Spleen (tissue), 11 donors: ENCODE measurements around the gene C5orf52. TPM values are rescaled to one million over a fixed set of nuclear protein-coding genes. Genes with fewer than 3 reads are reported as not detected.
"Not testable (repeated sequence)": the region's sequence is repeated elsewhere in the genome, so short reads cannot be mapped to it uniquely, and the experiment has no call there.

Experiments used
- DNase-seq: peaks from one replicate; pipeline ENCODE4 v3.0.0-alpha.2; 2020
- H3K27ac ChIP-seq, 8 donors: fragments of 200-600 bp; sonication (generic) in 7 of 8; 1 replicate in 4 of 8; 2 replicates in 4 of 8; pipeline versions ENCODE4 v1.5.0 to v1.8.0; 2016 to 2021; ENCODE audit warnings: inconsistent platforms in 4 of 8, mild to moderate bottlenecking in 4 of 8, moderate library complexity in 1 of 8
- H3K27me3 ChIP-seq, 7 donors: fragments of 200-600 bp; sonication (generic) in 6 of 7; replicated peaks in 1 of 7; 1 replicate in 4 of 7; 2 replicates in 3 of 7; pipeline versions ENCODE4 v1.5.0 to v1.8.0; 2016 to 2021; ENCODE audit warnings: inconsistent platforms in 3 of 7, mild to moderate bottlenecking in 1 of 7
- H3K36me3 ChIP-seq, 6 donors: fragments of 200-600 bp; sonication (generic) in 5 of 6; 1 replicate in 4 of 6; 2 replicates in 2 of 6; pipeline versions ENCODE4 v1.5.0 to v1.8.0; 2016 to 2021; ENCODE audit warnings: inconsistent platforms in 2 of 6
- H3K4me1 ChIP-seq, 6 donors: fragments of 200-600 bp; sonication (generic) in 5 of 6; 1 replicate in 3 of 6; 2 replicates in 3 of 6; pipeline versions ENCODE4 v1.5.0 to v1.8.0; 2016 to 2021; ENCODE audit warnings: inconsistent platforms in 3 of 6
- H3K4me3 ChIP-seq, 8 donors: fragments of 200-600 bp; sonication (generic) in 7 of 8; 1 replicate in 4 of 8; 2 replicates in 4 of 8; pipeline versions ENCODE4 v1.5.0 to v1.8.0; 2016 to 2021; ENCODE audit warnings: inconsistent platforms in 4 of 8, mild to moderate bottlenecking in 4 of 8, moderate library complexity in 2 of 8
- H3K9me3 ChIP-seq, 8 donors: fragments of 200-600 bp; sonication (generic) in 7 of 8; 1 replicate in 4 of 8; 2 replicates in 4 of 8; pipeline versions ENCODE4 v1.5.0 to v1.8.0; 2016 to 2021; ENCODE audit warnings: inconsistent platforms in 4 of 8
- CTCF ChIP-seq, 11 experiments: fragments of 200-600 bp in 7 of 11; fragments of 450-650 bp in 4 of 11; sonication (generic) in 4 of 11; IDR thresholded peaks in 8 of 11; conservative IDR thresholded peaks in 3 of 11; 1 replicate in 7 of 11; 2 replicates in 4 of 11; pipeline versions ENCODE4 v1.4.0 to v1.8.0; 2016 to 2021; ENCODE audit warnings: antibody characterized with exemption in 11 of 11, inconsistent platforms in 4 of 11, mild to moderate bottlenecking in 1 of 11
- POLR2A ChIP-seq, 3 donors: fragments of 450-650 bp; IDR thresholded peaks; one replicate each; pipeline ENCODE4 v1.5.1; 2017; ENCODE audit warnings: antibody characterized with exemption in 3 of 3, mild to moderate bottlenecking in 1 of 3
- POLR2AphosphoS5 ChIP-seq, 3 donors: sonication (generic); formaldehyde crosslinking; IDR thresholded peaks; one replicate each; pipeline ENCODE4 v1.5.1; 2017; ENCODE audit warnings: antibody characterized with exemption in 3 of 3
- WGBS, 5 donors: extraction: QIAGEN DNeasy Blood & Tissue Kit in 3 of 5; methylation state at CpG; one replicate each; pipeline versions ENCODE4 v1.1.5 to v1.1.7; 2013 to 2018; 5-methylcytosine and 5-hydroxymethylcytosine counted together
- intact Hi-C: fragments of 100-400 bp; cut with DNase I; formaldehyde crosslinking; loops from one replicate; pipeline ENCODE4 v1.15.0; 2023; ENCODE audit warnings: low total_unique reads
- polyA plus RNA-seq, 3 donors: library from polyadenylated mRNA; stranded (reverse); fragments of 200-250 nt; gene quantifications; one replicate each; pipeline ENCODE4 v1.2.1, GENCODE V29; 2013
- total RNA-seq, 7 donors: library from RNA; depleted of rRNA in 3 of 7; stranded (reverse); fragments of >200 nt in 3 of 7; fragmentation: NEBNext Ultra II Directional in 4 of 7; extraction: Animal tissue kit (Norgen Biotek cat#: 25700) in 4 of 7; gene quantifications; one replicate each; pipeline versions ENCODE4 v1.1.0 to v1.2.1, GENCODE V29; 2016 to 2021
- donor health status: healthy with polysubstance abuse.
- donor health status: DM: no; HTN: no; CAD: no; lungs with moderate emphysema.
- donor health status: DM: no; HTN: no; CAD: no.
- donor health status: Bipolar disorder and iron deficiency.
- donor health status: healthy.
- donor health status: DM: no; HTN: no; CAD: no.
- donor health status: DM: yes; HTN: yes; CAD: no.

Gene C5orf52
- total and polyA plus RNA-seq, 10 donors = not detected

- WGBS, 5 donors = 32 to 56% (median 38%) methylated on average over 40 to 57 of the region's 57 CpGs
- Histone ChIP-seq H3K4me1 (peaks cover 0 to 23% (median 17%) of the 10 kb centered on the region in 6 donors), H3K27ac (peak overlapping the region in 1 of 8 donors; percentile 24), H3K9me3 (no peaks in the 10 kb centered on the region), H3K4me3 (peak overlapping the region; percentile 46 to 72 (median 58)), H3K36me3 (no peaks in the 10 kb centered on the region), H3K27me3 (peaks cover 0 to 32% (median 4%) of the 10 kb centered on the region in 7 donors)
- intact Hi-C loops = loop anchor here (5.0 kb wide), 1 partner anchor 46 kb away; no protein-coding TSS in a partner anchor
- DNase-seq = no peak
- no peak for TF ChIP-seq CTCF (IDR thresholded peaks at IDR 0.05 in 8 of 11, conservative IDR thresholded peaks at IDR 0.05 in 3 of 11)
- no peak for TF ChIP-seq POLR2AphosphoS5 (IDR thresholded peaks at IDR 0.05)
- TF ChIP-seq POLR2A (IDR thresholded peaks at IDR 0.05) = no peak
Measured at GRCh38 chr5:157671592-157672330, 428 bp downstream of the C5orf52 start.

DNA sequence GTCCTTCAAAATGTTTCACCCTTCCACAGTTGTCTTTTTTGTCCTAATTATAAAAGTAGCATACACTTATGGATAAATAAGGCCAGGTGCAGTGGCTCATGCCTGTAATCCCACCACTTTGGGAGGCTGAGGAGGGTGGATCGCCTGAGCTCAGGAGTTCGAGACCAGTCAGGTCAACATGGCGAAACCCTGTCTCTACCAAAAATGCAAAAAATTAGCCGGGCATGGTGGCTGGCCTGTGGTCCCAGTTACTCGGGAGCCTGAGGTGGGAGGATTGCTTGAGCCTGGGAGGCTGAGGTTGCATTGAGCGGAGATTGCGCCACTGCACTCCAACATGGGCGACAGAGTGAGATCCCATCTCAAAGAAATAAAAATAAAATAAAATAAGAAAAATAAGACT is 1.6 kb downstream of the C5orf52 start:
- intact Hi-C loops = loop anchor here (5.0 kb wide), 1 partner anchor 44 kb away; no protein-coding TSS in a partner anchor
- peaks cover 0 to 32% (median 4%) of the 10 kb centered on the region in 7 donors for H3K27me3 ChIP-seq
- 90 to 95% (median 93%) methylated on average over 8 of the region's 8 CpGs for WGBS, 5 donors

DNA sequence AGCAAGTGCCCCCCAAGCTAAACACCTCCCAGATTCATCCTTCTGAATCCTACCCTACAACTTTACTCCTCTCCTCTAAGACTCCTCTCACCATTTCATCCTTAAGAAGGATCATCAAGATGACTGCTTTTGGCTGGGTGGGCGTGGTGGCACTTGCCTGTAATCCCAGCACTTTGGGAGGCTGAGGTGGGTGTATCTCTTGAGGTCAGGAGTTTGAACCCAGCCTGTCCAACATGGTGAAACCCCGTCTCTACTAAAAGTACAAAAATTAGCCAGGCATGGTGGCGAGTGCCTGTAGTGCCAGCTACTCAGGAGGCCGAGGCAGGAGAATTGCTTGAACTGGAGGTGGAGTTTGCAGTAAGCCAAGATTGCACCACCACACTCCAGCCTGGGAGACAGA is 3.0 kb downstream of the C5orf52 start:
- not testable (repeated sequence) for H3K9me3 ChIP-seq, H3K4me3 ChIP-seq, H3K36me3 ChIP-seq, H3K27ac ChIP-seq, DNase-seq
- WGBS, 5 donors = 82 to 93% (median 89%) methylated on average over 4 of the region's 4 CpGs
- intact Hi-C loops = loop anchor here (5.0 kb wide), 1 partner anchor 43 kb away; no protein-coding TSS in a partner anchor
- peaks cover 0 to 29% (median 4%) of the 10 kb centered on the region in 7 donors for H3K27me3 ChIP-seq
- H3K4me1 ChIP-seq = peaks cover 0 to 23% (median 17%) of the 10 kb centered on the region in 6 donors

More for the DNA sequence above, 1.6 kb downstream of the C5orf52 start:
- H3K36me3 ChIP-seq = no peaks in the 10 kb centered on the region
- TF ChIP-seq CTCF (IDR thresholded peaks at IDR 0.05 in 8 of 11, conservative IDR thresholded peaks at IDR 0.05 in 3 of 11) (no peak), POLR2AphosphoS5 (IDR thresholded peaks at IDR 0.05) (no peak), POLR2A (IDR thresholded peaks at IDR 0.05) (no peak)
- H3K9me3 ChIP-seq = no peaks in the 10 kb centered on the region
- no peak overlapping the region for H3K4me3 ChIP-seq
- no peak for DNase-seq
- H3K27ac ChIP-seq = no peak overlapping the region
- peaks cover 0 to 23% (median 17%) of the 10 kb centered on the region in 6 donors for H3K4me1 ChIP-seq

DNA sequence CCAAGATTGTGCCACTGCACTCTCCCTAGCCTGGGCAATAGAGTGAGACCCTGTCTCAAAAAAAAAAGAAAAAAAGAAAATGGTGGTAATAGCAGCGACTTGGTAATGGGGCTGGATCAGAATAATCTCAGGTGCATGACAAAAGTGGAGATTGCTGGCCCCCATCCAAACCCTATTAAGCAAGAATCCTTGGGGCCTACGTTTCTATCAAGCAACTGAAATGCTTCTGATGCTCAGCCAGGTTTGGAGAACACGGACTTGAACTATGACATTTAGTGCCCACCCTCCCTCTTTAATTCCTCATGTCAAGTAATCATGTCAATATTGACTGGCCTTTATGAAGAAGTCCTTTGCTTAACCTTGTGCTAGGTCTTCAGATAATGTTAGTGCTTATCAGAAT is 6.6 kb downstream of the C5orf52 start:
- TF ChIP-seq POLR2A (IDR thresholded peaks at IDR 0.05) = no peak
- no peak for TF ChIP-seq POLR2AphosphoS5 (IDR thresholded peaks at IDR 0.05)
- no peak for TF ChIP-seq CTCF (IDR thresholded peaks at IDR 0.05 in 8 of 11, conservative IDR thresholded peaks at IDR 0.05 in 3 of 11)
- no peak for DNase-seq
- H3K36me3 ChIP-seq = no peaks in the 10 kb centered on the region
- no peaks in the 10 kb centered on the region for H3K4me1 ChIP-seq
- H3K27me3 ChIP-seq = no peaks in the 10 kb centered on the region
- intact Hi-C loops = no loop called here
- WGBS, 5 donors = 69 to 79% (median 73%) methylated on average over 3 of the region's 3 CpGs
- H3K27ac ChIP-seq = no peak overlapping the region
- no peaks in the 10 kb centered on the region for H3K9me3 ChIP-seq
- H3K4me3 ChIP-seq = no peak overlapping the region
